ENCODE data around the gene ALOXE3.

DNA sequence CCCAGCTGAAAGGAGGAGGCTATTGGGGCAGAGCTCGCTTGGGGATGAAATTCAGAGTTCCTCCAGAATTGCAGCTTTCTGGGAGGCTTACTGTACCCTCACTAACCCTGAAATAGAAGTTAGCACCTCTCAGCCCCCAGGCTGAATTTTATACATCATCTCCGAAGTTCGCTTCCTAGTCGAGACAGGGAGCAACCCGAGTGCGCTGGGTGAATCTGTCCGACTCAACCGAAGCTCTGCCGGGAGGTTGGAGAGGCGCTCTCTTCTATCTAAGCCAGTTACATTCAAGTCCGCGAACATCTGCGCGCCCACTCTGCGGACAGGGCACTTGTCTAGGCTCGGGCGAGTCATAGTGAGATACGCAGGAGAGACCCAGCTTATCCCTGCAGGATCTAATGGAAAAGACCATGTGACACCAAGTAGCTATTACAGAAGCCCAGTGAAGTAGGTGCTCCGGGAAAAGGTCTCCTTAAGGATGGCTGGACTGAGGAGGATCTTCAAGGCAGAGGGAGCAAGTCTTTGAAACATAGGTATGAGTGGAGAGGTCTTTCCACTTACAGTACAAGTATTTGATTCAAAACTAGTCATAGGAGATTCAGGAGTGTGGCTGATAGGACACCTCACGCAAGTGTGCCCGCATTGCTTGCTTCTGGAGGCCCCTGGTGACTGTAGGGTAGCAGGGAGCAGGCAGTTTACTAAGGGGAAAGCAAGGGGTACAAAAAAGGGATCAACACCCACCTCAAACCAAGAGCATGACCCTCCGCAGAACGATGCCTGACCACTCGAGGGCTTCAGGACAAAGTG lies 6.2 kb upstream of the ALOXE3 start:
- TF ChIP-seq, protein P1, sequence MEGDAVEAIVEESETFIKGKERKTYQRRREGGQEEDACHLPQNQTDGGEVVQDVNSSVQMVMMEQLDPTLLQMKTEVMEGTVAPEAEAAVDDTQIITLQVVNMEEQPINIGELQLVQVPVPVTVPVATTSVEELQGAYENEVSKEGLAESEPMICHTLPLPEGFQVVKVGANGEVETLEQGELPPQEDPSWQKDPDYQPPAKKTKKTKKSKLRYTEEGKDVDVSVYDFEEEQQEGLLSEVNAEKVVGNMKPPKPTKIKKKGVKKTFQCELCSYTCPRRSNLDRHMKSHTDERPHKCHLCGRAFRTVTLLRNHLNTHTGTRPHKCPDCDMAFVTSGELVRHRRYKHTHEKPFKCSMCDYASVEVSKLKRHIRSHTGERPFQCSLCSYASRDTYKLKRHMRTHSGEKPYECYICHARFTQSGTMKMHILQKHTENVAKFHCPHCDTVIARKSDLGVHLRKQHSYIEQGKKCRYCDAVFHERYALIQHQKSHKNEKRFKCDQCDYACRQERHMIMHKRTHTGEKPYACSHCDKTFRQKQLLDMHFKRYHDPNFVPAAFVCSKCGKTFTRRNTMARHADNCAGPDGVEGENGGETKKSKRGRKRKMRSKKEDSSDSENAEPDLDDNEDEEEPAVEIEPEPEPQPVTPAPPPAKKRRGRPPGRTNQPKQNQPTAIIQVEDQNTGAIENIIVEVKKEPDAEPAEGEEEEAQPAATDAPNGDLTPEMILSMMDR (IDR thresholded peaks at IDR 0.05) = no peak
- no peak for TF ChIP-seq EP300 (IDR thresholded peaks at IDR 0.05)

All from stomach (tissue), 4 donors.